Progenitor cell of endocrine pancreas (in vitro differentiated cells): ENCODE measurements around the gene CFAP74. TPM values are rescaled to one million over a fixed set of nuclear protein-coding genes. Genes with fewer than 3 reads are reported as not detected.

Source experiments
- DNase-seq: peaks from one replicate; pipeline ENCODE4 v3.0.0; 2021; ENCODE audit warnings: low spot score; ENCODE audit not compliant: unreplicated experiment
- H3K27ac Mint-ChIP-seq: 2 replicates; pipeline ENCODE4 v1.8.0; 2021; ENCODE audit warnings: mild to moderate bottlenecking, moderate library complexity, mixed read lengths
- H3K27me3 Mint-ChIP-seq: 2 replicates; pipeline ENCODE4 v1.8.0; 2021; ENCODE audit warnings: mixed read lengths
- H3K36me3 Mint-ChIP-seq: 2 replicates; pipeline ENCODE4 v1.8.0; 2022; ENCODE audit warnings: mixed read lengths; ENCODE audit not compliant: insufficient read depth
- H3K4me1 Mint-ChIP-seq: 2 replicates; pipeline ENCODE4 v1.8.0; 2021; ENCODE audit warnings: low read depth, mixed read lengths
- H3K4me3 Mint-ChIP-seq: 2 replicates; pipeline ENCODE4 v1.8.0; 2021; ENCODE audit warnings: low read depth, mild to moderate bottlenecking, moderate library complexity, mixed read lengths
- H3K9me3 Mint-ChIP-seq: 2 replicates; pipeline ENCODE4 v1.8.0; 2021; ENCODE audit warnings: low read depth, mixed read lengths
- CTCF ChIP-seq: fragments of 200-600 bp; sonication (generic); IDR thresholded peaks from one replicate; pipeline ENCODE4 v1.5.0; 2021; ENCODE audit warnings: antibody characterized with exemption, mild to moderate bottlenecking; ENCODE audit not compliant: unreplicated experiment
- total RNA-seq: library from RNA; stranded (reverse); gene quantifications from 2 replicates; pipeline ENCODE4 v1.2.1, GENCODE V29; 2021

Gene CFAP74
- total RNA-seq, 1 donor from 2014 or later: 0.93 TPM

GRCh38 chr1:1956586-1957532 lies 46.7 kb downstream of the CFAP74 start:
- DNase-seq: no peak
- no peaks in the 10 kb centered on the region for H3K36me3 Mint-ChIP-seq
- no peak overlapping the region for H3K27ac Mint-ChIP-seq
- no peak for TF ChIP-seq CTCF
- no peak overlapping the region for H3K4me3 Mint-ChIP-seq
- peaks cover 30% of the 10 kb centered on the region for H3K27me3 Mint-ChIP-seq
- no peaks in the 10 kb centered on the region for H3K9me3 Mint-ChIP-seq
- peaks cover 1% of the 10 kb centered on the region for H3K4me1 Mint-ChIP-seq

GRCh38 chr1:1956101-1956500 lies 47.5 kb downstream of the CFAP74 start:
- TF ChIP-seq CTCF: no peak
- H3K27ac Mint-ChIP-seq: no peak overlapping the region

GRCh38 chr1:1955621-1956094 lies 47.9 kb downstream of the CFAP74 start:
- no peaks in the 10 kb centered on the region for H3K36me3 Mint-ChIP-seq
- no peak for DNase-seq
- H3K4me1 Mint-ChIP-seq: no peaks in the 10 kb centered on the region
- no peaks in the 10 kb centered on the region for H3K9me3 Mint-ChIP-seq
- peaks cover 18% of the 10 kb centered on the region for H3K27me3 Mint-ChIP-seq
- TF ChIP-seq CTCF: no peak
- H3K4me3 Mint-ChIP-seq: no peak overlapping the region
- H3K27ac Mint-ChIP-seq: no peak overlapping the region

More at GRCh38 chr1:1956101-1956500, 47.5 kb downstream of the CFAP74 start:
- no peaks in the 10 kb centered on the region for H3K36me3 Mint-ChIP-seq
- no peak overlapping the region for H3K4me3 Mint-ChIP-seq
- H3K27me3 Mint-ChIP-seq: peaks cover 23% of the 10 kb centered on the region
- DNase-seq: no peak
- H3K9me3 Mint-ChIP-seq: no peaks in the 10 kb centered on the region
- no peaks in the 10 kb centered on the region for H3K4me1 Mint-ChIP-seq

GRCh38 chr1:1954831-1955441 lies 48.6 kb downstream of the CFAP74 start:
- TF ChIP-seq CTCF: peak; percentile 29
- Mint-ChIP-seq H3K36me3 (no peaks in the 10 kb centered on the region), H3K4me1 (no peaks in the 10 kb centered on the region), H3K4me3 (no peak overlapping the region), H3K27ac (peak overlapping the region; percentile 78), H3K27me3 (peaks cover 16% of the 10 kb centered on the region), H3K9me3 (no peaks in the 10 kb centered on the region)
- no peak for DNase-seq

GRCh38 chr1:1954015-1954414 lies 49.6 kb downstream of the CFAP74 start:
- Mint-ChIP-seq H3K4me3 (no peak overlapping the region), H3K27me3 (peaks cover 22% of the 10 kb centered on the region), H3K4me1 (no peaks in the 10 kb centered on the region), H3K36me3 (no peaks in the 10 kb centered on the region), H3K9me3 (no peaks in the 10 kb centered on the region), H3K27ac (no peak overlapping the region)
- no peak for TF ChIP-seq CTCF
- DNase-seq: no peak
